Measurements from ENCODE around the gene NLGN1. TPM values are rescaled to one million over a fixed set of nuclear protein-coding genes. Genes with fewer than 3 reads are reported as not detected.

Gene NLGN1
- total RNA-seq, 1 experiment from 2014 or later: 5.2 TPM

GRCh38 chr3:173970281-173970680, 572.7 kb downstream of the NLGN1 start:
- H3K4me2 ChIP-seq (ENCODE audit: insufficient read depth, insufficient read length, low read length): no peak overlapping the region
- DNase-seq: no peak
- H4K20me1 ChIP-seq (ENCODE audit: control insufficient read depth, insufficient read depth, insufficient read length): no peaks in the 10 kb centered on the region
- H3K23ac ChIP-seq (ENCODE audit: insufficient read length, low read depth, low read length): no peak overlapping the region
- H3K23me2 ChIP-seq (ENCODE audit: insufficient read length, low read depth, low read length, poor library complexity, severe bottlenecking): no peaks in the 10 kb centered on the region
- no peak overlapping the region for H2BK20ac ChIP-seq (ENCODE audit: low read depth, low read length, poor library complexity, severe bottlenecking)
- H3K79me2 ChIP-seq (ENCODE audit: insufficient read depth, low read length): no peaks in the 10 kb centered on the region
- H4K8ac ChIP-seq (replicated peaks; ENCODE audit: insufficient read length, low read depth, low read length): no peak overlapping the region
- Mint-ChIP-seq H3K9me3 (no peaks in the 10 kb centered on the region), H3K27ac (no peak overlapping the region), H3K4me1 (peaks cover 0 to 4% of the 10 kb centered on the region in 2 experiments; a peak in 1 of 4 replicates), H3K4me3 (no peak overlapping the region), H3K27me3 (ENCODE audit: low read depth) (no peaks in the 10 kb centered on the region), H3K36me3 (ENCODE audit: insufficient read depth in 1 of 3, low read depth in 3 of 3) (no peaks in the 10 kb centered on the region)
- H2BK5ac ChIP-seq (ENCODE audit: insufficient read length, low read length): no peak overlapping the region
- H3K4ac ChIP-seq (ENCODE audit: low read depth, low read length): no peak overlapping the region
- H4K91ac ChIP-seq (ENCODE audit: insufficient read length, low read depth, low read length): no peak overlapping the region
- H2AK5ac ChIP-seq (ENCODE audit: insufficient read length, low read length): no peak overlapping the region
- no peaks in the 10 kb centered on the region; the same call in 1 of the 2 replicates for H3K4me1 ChIP-seq (ENCODE audit: insufficient read depth, low read length)
- no peak overlapping the region for H2BK120ac ChIP-seq (ENCODE audit: low read depth, low read length, poor library complexity, severe bottlenecking)
- no peak for TF ChIP-seq CTCF (conservative IDR thresholded peaks at IDR 0.05)
- H3K9me3 ChIP-seq (ENCODE audit: control insufficient read depth, low read depth, low read length): no peaks in the 10 kb centered on the region
- no peaks in the 10 kb centered on the region for H3K79me1 ChIP-seq (ENCODE audit: insufficient read depth, low read depth, low read length, poor library complexity, severe bottlenecking)
- no peak overlapping the region for H3K18ac ChIP-seq (ENCODE audit: insufficient read length, low read depth, low read length)
- no peaks in the 10 kb centered on the region for H3K27me3 ChIP-seq (ENCODE audit: insufficient read depth, low read length)
- H3K56ac ChIP-seq (ENCODE audit: insufficient read length, low read depth, low read length): no peak overlapping the region
- H3K14ac ChIP-seq (ENCODE audit: insufficient read depth, low read length): no peak overlapping the region
- H3K9ac ChIP-seq (ENCODE audit: extremely low read depth, insufficient read length, low read length): no peak overlapping the region
- H3T11ph ChIP-seq (ENCODE audit: low read length): no peak overlapping the region
- H2AFZ ChIP-seq (ENCODE audit: low read length): no peak overlapping the region
- no CpG with 5 or more reads among the region's 4 CpGs for WGBS (ENCODE audit: extremely low coverage, insufficient read length, low lambda C conversion rate)
- no peak overlapping the region for H2BK15ac ChIP-seq (ENCODE audit: low read depth, low read length)
- H4K5ac ChIP-seq (ENCODE audit: insufficient read length, low read depth, low read length): no peak overlapping the region
- H3K27ac ChIP-seq (ENCODE audit: insufficient read length, low read depth, low read length): no peak overlapping the region
- no peak overlapping the region for H2BK12ac ChIP-seq (ENCODE audit: insufficient read length, low read depth, low read length)

All from H9 (cell line).